ENCODE measurements around the gene UCHL1. TPM values are rescaled to one million over a fixed set of nuclear protein-coding genes. Genes with fewer than 3 reads are reported as not detected.
"Not testable (repeated sequence)": the region's sequence is repeated elsewhere in the genome, so short reads cannot be mapped to it uniquely, and the experiment has no call there.

UCHL1 gene
- total RNA-seq, 1 donor from 2014 or later, result 7.9 TPM

DNA sequence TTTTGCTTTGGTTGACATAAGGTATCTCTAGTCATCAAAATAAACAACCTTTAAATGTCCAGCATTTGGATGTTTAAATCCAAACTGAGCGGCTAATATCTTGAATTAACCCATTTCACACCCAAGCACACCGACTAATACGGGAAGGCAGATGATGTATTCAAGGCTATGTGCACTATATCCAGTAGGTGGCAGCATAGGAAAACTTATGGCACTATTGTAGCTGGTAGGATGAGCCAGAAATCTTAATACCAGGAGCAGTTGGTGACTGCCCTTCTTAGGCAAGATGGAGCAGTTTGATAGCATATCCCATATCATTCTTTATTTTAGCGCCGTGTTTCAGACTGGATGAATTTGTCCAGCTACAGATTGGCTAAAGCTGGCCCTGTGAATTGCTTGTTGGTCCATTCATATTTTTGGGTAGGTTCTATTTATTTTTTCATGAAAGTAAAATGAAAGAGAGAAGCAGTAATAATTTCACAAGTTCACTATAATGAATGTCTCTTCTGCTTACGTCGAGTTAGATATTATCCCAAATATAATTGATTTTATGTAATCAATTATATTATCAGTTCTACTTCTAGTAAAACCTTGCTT lies 24.4 kb downstream of the UCHL1 start:
- ATAC-seq (peak; percentile 93), DNase-seq (ENCODE audit: missing footprints) (no peak)
- intact Hi-C loops (cut with DNase I), result loop anchor here (2.0 to 10.0 kb wide), 5 partner anchors 81 to 601 kb away; partner anchors contain the start of gene LIMCH1

DNA sequence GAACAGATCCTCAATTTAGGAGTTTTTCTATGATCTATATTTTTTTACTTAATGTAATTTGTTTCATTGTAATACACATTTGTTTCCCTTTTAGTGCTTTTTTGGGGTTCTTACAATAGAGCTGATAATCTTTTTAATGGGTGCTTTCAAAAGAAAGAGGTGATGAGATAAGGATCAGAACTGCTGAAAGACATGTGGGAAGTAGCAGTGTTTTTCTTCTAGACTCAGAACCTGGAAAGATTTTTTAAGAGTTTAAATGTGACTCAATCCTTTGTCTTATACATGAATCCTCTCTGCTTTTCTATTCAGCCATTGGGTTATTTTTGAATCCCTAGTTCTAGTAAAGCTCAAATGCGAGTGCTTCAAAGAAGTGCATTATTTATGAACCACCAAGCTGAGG lies 25.6 kb downstream of the UCHL1 start:
- intact Hi-C loops (cut with DNase I), result loop anchor here (5.0 to 10.0 kb wide), 4 partner anchors 80 to 600 kb away; partner anchors contain the start of gene LIMCH1
- no peak for DNase-seq (ENCODE audit: missing footprints)
- no peak for ATAC-seq

DNA sequence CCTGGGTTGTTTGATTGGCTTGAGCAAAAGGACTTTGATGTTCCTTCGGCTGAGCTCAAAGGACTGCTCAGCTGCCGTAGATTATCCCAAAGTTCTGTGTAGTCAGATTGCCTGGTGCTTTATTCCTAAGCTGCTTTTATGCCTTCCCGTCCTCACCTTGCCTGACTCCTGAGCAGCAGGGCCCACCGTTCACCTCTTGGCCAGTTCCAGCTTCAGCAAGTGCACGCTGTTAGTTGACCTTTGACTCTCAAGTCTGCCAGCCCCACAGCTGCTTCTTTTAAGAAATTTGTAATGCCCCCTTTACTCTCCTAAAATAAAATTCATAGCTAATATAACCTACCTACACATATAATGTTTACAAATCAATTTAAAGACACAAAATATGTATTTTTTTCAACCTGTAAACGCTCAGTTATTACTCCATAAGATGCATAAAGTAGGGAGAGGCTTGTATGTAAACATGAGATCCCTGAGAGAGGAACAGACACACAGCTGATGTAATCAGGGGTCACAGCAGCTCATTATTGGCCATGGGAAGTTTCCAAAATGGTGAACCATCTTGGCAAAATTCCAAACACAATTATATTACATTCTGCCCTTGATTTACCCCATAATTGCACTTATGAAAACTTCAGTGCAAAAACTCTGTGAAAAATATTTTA lies 28.6 kb downstream of the UCHL1 start:
- intact Hi-C loops (cut with DNase I), result loop anchor here (10.0 kb wide), 1 partner anchor 249 kb away; the partner anchor contains the start of gene LIMCH1
- ATAC-seq (no peak), DNase-seq (ENCODE audit: missing footprints) (no peak)

DNA sequence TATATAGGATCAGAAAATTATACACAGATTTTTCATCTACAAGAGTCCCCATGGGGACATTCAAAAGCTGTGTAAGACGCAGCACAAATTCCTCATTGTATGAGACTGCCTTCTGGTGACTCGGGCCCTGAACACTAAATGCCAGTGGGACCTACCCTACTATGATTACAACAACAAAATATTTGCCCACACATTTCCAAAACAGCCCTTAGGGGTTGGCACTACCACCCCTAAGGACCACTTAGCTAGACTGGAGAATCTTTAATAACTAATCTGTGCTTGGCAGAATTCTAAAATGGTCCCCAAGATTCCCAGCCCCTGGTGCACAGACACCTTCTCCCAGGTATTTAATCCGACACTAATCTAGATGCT lies 29.1 kb downstream of the UCHL1 start:
- intact Hi-C loops (cut with DNase I), result loop anchor here (10.0 kb wide), 1 partner anchor 249 kb away; the partner anchor contains the start of gene LIMCH1
- DNase-seq (ENCODE audit: missing footprints) (no peak), ATAC-seq (no peak)

DNA sequence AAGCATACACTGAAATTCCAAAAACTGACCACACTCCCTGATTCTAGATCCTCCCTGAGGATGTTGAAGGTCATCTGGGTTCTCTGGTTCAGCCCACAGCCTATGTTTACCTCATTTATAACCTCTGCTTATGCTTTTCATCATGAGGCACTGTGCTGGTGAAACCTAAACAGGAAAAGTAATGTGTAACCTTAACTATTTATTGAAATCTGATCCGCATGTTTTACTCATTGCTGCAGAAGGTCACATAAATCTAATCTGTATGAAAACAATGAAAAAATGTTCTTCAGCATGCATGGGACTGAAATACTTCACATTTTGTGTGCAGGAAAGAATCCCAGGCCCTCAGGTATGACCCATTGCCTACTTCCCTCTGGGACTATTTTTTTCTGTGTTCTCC lies 30.3 kb downstream of the UCHL1 start:
- ATAC-seq, result no peak
- intact Hi-C loops (cut with DNase I), result loop anchor here (10.0 kb wide), 1 partner anchor 248 kb away; the partner anchor contains the start of gene LIMCH1
- no peak for DNase-seq (ENCODE audit: missing footprints)

DNA sequence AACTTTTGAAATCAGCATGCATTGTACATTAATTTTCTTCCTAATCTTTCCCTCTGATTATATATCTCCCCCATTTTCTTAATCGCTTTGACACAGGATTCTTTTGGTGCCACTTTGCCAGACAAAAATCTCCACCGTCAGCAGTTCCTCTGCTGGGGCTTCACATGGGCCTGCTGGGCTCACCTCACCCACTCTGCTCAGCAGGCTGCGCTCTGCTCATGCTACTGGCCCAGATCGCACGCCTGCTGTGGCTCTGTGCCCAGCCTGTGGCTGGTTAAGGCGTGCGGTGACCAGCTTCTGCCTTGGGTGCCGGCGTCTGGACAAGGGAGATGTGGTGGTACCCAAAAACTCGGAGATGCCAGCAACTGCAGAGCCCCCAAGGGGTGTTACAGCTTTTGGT lies 31.1 kb downstream of the UCHL1 start:
- ATAC-seq, result no peak
- no peak for DNase-seq (ENCODE audit: missing footprints)
- intact Hi-C loops (cut with DNase I), result loop anchor here (10.0 kb wide), 1 partner anchor 247 kb away; the partner anchor contains the start of gene LIMCH1

DNA sequence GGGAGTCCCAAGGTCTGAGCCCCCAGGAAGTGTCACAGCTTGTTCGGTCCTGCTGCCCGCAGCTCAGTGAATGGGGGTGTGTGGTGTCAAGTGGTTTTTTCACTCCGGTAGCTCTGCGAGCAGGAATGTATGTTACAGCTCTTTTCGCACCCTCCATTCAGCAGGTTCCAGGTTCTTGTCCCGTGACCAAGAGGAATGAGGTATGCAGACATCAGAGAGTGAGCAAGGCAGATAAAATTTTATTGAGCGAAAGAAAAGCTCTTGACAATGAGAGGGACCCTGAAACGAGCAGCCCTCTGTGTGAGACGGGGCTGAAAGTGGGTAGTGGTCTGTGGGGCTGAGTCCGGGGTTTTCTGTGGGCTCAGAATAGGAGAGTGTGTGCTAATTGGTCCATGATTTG lies 31.5 kb downstream of the UCHL1 start:
- DNase-seq (ENCODE audit: missing footprints) (no peak), ATAC-seq (no peak)
- intact Hi-C loops (cut with DNase I), result loop anchor here (10.0 kb wide), 1 partner anchor 247 kb away; the partner anchor contains the start of gene LIMCH1

DNA sequence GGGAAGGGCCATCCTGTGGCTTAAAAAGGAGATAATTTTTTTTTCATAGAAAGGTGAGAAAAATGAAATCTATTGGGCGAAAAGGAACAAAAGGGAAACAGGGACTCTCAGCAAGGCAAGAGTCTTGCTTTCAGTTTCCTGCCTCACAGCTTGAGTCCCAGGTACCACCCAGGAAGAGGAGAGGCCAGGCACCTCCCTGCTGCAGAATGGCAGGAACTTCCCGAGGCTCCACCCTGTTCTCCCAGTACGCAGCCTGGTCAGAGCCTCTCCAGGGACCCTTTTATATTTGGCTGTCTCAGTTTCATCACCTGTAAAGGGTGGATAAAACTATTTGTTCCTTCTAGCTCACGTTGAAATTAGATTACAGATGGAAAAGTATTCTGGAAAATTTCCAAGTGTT lies 33.8 kb downstream of the UCHL1 start:
- intact Hi-C loops (cut with DNase I), result no loop called here
- DNase-seq (ENCODE audit: missing footprints) (no peak), ATAC-seq (no peak)

DNA sequence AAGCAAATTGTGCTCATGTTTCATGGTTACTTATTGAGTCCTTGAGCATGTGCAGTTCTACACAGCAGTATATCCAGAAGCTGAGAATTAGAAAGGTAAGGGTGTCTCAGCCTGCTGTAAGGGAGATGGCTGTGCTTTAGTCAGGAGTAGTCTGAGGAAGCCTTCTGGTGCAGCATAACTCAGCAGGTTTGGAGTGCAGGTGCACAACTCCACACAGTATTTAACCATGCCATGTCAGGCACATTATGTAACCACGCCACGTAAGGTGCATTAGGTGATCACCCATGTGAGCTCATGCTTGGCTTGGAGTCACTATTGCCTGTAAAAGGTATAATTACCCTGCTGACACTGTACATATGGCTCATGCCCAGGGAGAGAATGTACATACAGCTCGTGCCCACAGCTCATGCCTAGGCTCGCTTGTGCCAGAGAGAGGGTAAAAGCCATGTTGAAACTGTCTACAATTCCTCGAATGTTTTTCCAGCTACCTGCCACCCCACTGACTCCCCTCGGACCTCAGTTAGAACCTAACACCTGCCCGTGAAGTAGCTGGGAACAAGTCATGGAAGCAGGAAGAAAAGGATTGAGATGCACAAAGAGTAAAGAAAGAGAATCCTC lies 37.8 kb downstream of the UCHL1 start:
- no peak for DNase-seq (ENCODE audit: missing footprints)
- intact Hi-C loops (cut with DNase I), result no loop called here
- ATAC-seq, result no peak

DNA sequence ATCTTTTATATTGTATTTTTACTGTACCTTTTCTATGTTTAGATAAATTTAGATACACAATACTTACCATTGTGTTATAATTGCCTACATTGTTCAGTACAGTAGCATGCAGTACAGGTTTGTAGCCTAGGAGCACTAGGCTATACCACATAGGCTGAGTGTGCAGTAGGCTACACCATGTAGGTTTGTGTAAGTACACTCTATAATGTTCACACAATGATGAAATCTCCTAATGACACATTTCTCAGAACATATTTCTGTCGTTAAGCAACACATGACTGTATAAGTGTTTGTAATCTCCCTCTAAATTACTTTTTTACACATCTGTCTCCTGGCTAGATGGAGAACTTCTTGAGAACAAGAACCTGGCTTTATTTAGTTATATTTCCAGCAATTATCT lies 40.3 kb downstream of the UCHL1 start:
- no peak for DNase-seq (ENCODE audit: missing footprints)
- intact Hi-C loops (cut with DNase I), result no loop called here
- ATAC-seq, result no peak

DNA sequence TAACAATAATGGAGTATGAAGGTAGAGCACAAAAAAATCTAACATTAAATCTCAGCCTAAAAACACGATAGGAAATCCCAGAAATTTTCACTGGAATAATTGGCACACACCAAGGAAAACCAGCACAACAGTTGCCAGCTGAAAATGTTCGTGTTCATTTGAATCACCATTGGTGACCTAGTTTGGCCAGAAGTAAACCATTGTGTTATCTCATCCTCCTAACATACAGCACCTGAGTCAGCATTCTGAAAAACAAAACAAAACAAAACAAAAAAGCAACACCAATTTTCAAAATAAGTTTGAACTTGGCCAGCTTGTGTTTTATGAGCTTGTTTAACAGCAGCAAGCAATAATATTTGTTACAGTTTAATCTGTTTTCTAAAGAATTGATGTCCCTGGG lies 41.1 kb downstream of the UCHL1 start:
- intact Hi-C loops (cut with DNase I), result no loop called here
- no peak for DNase-seq (ENCODE audit: missing footprints)
- ATAC-seq, result no peak

DNA sequence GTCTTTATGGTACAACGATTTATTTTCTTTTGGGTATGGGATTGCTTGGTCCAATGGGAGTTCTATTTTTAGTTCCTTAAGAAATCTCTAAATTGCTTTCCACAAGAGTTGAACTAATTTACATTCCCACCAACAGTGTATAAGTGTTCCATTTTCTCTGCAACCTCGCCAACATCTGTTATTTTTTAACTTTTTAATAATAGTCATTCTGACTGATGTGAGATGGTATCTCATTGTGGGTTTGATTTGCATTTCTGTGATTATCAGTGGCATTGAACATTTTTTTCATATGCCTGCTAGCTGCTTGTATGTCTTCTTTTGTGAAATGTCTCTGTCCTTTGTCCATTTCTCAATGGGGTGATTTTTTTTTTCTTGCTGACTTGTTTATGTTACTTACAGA lies 42.8 kb downstream of the UCHL1 start:
- intact Hi-C loops (cut with DNase I), result no loop called here
- DNase-seq (ENCODE audit: missing footprints) (no peak), ATAC-seq (no peak)

DNA sequence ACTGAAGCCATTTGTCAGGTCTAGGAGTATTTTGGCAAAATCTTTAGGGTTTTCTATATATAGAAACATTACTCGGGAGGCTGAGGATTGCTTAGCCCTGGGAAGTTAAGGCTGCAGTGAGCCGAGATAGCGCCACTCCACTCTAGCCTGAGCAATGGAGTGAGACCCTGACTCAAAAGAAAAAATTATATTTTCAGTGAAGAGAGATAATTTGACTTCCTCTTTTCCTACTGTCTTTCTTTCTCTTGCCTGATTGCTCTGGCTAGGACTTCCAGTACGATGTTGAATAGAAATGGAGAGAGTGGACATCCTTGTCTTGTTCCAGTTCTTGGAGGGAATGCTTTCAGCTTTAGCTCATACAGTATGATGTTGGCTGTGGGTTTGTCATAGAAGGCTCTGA lies 44.4 kb downstream of the UCHL1 start:
- no peak for ATAC-seq
- no peak for DNase-seq (ENCODE audit: missing footprints)
- intact Hi-C loops (cut with DNase I), result no loop called here

DNA sequence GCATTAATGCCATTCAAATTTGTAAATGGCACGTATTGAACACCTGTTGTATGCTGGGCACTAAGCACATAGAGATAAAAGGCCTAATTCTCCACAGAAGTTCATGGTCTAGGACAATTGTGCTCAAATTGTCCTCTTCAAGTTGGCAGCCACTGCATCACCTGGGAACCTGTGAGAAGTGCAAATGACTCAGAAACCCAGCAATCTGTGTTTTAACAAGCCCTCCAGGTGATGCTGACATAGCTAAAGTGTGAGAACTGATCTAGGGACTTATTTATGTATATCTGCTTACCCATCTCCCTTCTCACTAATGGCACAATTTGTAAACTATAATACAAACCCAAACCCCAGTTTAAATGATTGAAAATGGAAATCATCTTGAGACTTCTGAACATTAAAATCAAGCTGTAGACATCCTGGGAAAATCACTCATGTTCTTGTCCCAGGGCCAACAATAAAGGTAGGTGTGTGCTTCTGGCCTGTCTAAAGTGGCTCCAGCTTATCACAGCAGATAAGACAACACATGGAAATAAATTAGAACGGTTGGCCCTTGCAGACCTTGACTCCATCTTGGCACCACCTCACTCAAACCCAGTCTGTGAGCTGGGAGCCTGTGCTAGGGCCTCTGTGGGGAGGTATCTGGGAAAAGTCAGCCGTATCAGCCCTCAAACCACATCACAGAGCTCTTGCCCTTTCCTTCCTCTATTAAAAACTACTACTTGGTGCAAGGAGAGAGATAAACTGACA lies 46.8 kb downstream of the UCHL1 start:
- no peak for ATAC-seq
- no peak for DNase-seq (ENCODE audit: missing footprints)
- intact Hi-C loops (cut with DNase I), result no loop called here

DNA sequence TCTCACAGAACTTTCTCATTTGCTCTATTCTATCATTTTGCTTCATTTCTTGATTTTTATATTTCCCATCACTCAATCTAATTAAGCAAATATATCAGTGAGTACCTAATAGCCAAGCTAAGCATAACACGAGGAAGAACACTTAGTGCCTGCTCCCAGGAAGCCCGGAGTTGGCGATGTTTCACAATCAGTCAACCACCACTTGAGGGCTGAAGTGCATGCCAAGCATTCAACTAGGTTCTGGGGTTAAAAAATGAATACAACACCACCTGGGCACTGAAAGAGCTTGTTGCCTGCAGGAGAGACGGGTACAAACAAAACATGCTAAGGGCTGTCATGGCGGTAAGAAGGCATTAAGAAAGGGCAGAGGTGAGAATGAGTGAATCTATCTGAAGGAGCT lies 47.5 kb downstream of the UCHL1 start:
- DNase-seq (ENCODE audit: missing footprints) (no peak), ATAC-seq (no peak)
- intact Hi-C loops (cut with DNase I), result no loop called here

DNA sequence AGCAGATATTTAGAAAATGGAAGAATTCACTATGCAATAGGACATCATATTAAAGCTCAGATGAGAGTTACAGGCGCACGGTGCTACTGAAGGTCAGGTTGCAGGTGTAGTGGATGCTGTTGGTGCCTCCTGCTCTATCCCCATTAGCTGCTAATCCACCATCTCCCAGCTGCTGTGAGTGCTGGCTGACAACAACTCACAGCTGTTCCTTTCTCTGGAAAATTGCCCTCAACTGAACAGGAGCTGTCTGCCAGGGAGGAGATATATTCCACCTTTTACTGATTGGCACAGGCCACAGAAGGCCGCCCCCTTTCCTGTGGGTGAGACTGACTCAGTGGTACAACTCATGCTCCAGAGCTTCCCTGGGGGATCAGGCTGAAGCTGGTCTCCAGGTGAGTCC lies 48.7 kb downstream of the UCHL1 start:
- ATAC-seq (no peak), DNase-seq (ENCODE audit: missing footprints) (no peak)
- intact Hi-C loops (cut with DNase I), result no loop called here

DNA sequence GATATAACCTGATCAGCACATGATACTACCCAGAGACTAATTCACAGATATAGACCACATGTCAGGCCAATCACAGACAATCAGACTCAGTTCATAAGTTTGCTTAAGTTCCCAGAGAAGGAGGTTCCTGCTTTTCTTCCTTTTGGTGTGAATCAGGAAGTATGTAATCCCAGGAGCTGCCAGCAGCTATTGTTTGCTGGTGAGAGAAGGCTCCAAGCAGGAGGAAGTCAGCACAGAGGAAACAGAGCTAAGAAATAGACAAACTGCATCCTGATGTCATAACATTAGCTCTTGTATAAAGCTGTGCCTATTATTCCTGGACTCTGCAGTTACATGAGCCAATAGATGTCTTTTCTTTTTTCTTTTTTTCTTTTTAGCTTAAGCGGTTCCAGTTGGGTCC lies 50.9 kb downstream of the UCHL1 start:
- intact Hi-C loops (cut with DNase I), result no loop called here
- DNase-seq (ENCODE audit: missing footprints) (no peak), ATAC-seq (no peak)

DNA sequence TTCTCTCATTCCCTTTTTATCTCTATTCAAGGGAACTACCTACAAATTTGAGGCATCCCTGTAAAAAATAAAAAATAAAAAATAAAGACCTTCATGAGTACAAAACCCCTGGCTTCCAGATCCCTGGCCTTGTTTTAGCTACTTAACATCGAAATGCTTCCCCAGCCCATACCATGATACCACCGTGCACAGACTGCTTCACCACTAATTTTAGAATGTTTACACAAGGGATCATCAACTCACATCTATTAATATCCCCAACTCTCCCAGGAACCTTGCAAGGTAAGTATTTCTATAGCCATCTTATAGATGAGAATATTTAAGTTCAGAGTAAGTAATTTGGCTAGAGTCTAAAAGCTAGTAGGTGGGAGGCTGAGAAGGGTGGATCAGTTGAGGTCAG lies 51.7 kb downstream of the UCHL1 start:
- no peak for ATAC-seq

DNA sequence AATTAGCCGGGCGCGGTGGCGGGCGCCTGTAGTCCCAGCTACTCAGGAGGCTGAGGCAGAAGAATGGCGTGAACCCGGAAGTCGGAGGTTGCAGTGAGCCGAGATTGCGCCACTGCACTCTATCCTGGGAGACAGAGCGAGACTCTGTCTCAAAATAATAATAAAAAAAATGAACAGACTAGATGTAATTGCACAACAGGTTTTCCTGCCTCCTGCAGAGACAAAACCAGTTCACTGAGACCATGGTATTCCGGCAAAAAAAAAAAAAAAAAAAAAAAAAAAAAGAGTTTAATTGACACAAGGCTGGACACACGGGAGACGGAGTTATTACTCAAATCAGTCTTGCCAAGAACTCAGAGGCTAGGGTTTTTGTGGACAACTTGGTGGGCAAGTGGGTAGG lies 58.7 kb downstream of the UCHL1 start:
- intact Hi-C loops (cut with DNase I), result loop anchor here (5.0 kb wide), 1 partner anchor 47 kb away; no protein-coding TSS in a partner anchor
- ATAC-seq; DNase-seq (ENCODE audit: missing footprints): not testable (repeated sequence)

More for the DNA sequence above, 51.7 kb downstream of the UCHL1 start:
- intact Hi-C loops (cut with DNase I), result no loop called here
- DNase-seq (ENCODE audit: missing footprints), result no peak
